ENCODE measurements around the gene CDKL5. TPM values are rescaled to one million over a fixed set of nuclear protein-coding genes. Genes with fewer than 3 reads are reported as not detected.

The CDKL5 gene
- total RNA-seq, 2 experiments from 2014 or later: 0.91 to 1.4 TPM

- no peaks in the 10 kb centered on the region for H3K36me3 Mint-ChIP-seq (ENCODE audit: low read depth)
- H3K4me1 Mint-ChIP-seq (ENCODE audit: low read depth): no peaks in the 10 kb centered on the region
- H3K4me3 Mint-ChIP-seq: no peak overlapping the region
- intact Hi-C loops (cut with micrococcal nuclease): no loop called here
- no peaks in the 10 kb centered on the region for H3K27me3 Mint-ChIP-seq (ENCODE audit: low read depth)
- no peaks in the 10 kb centered on the region for H3K9me3 Mint-ChIP-seq
- CTCF ChIA-PET: no interaction called here
- no peak for DNase-seq
- H3K27ac Mint-ChIP-seq: no peak overlapping the region
Measured at GRCh38 chrX:18638398-18638797, 213.0 kb downstream of the CDKL5 start.

- no peak for DNase-seq
- CTCF ChIA-PET: no interaction called here
Measured at GRCh38 chrX:18639280-18639679, 213.9 kb downstream of the CDKL5 start.

GRCh38 chrX:18640686-18641085, 215.3 kb downstream of the CDKL5 start:
- Mint-ChIP-seq H3K36me3 (ENCODE audit: low read depth) (no peaks in the 10 kb centered on the region), H3K4me3 (no peak overlapping the region), H3K9me3 (no peaks in the 10 kb centered on the region), H3K27ac (no peak overlapping the region), H3K27me3 (ENCODE audit: low read depth) (no peaks in the 10 kb centered on the region), H3K4me1 (ENCODE audit: low read depth) (no peaks in the 10 kb centered on the region)
- DNase-seq: no peak
- CTCF ChIA-PET: no interaction called here
- intact Hi-C loops (cut with micrococcal nuclease): no loop called here

More at GRCh38 chrX:18639280-18639679, 213.9 kb downstream of the CDKL5 start:
- intact Hi-C loops (cut with micrococcal nuclease): no loop called here
- H3K9me3 Mint-ChIP-seq: no peaks in the 10 kb centered on the region
- H3K4me3 Mint-ChIP-seq: no peak overlapping the region
- H3K27me3 Mint-ChIP-seq (ENCODE audit: low read depth): no peaks in the 10 kb centered on the region
- H3K4me1 Mint-ChIP-seq (ENCODE audit: low read depth): no peaks in the 10 kb centered on the region
- H3K27ac Mint-ChIP-seq: no peak overlapping the region
- no peaks in the 10 kb centered on the region for H3K36me3 Mint-ChIP-seq (ENCODE audit: low read depth)

DNA sequence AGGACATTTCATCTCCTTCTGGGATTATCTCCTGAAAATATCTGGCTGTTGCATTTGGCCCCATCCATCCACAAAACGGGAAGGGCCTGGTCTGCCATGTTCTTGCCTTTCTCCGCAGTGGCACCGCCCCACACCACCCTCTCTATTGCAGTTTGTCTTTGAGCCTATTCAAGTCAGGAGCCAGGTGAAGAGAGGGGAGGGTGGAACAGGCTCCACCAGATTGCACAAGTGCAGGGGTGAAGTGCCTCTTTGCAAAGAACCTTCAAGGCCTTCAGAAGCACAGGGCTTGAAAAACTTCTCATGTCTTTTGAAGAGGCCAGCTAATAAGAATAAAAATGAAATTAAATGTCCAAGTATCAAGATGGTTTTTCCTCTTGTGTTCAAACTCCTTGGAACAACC, 217.8 kb downstream of the CDKL5 start:
- Mint-ChIP-seq H3K9me3 (no peaks in the 10 kb centered on the region), H3K27ac (no peak overlapping the region), H3K36me3 (ENCODE audit: low read depth) (no peaks in the 10 kb centered on the region), H3K27me3 (ENCODE audit: low read depth) (no peaks in the 10 kb centered on the region), H3K4me3 (no peak overlapping the region), H3K4me1 (ENCODE audit: low read depth) (no peaks in the 10 kb centered on the region)
- DNase-seq: no peak
- intact Hi-C loops (cut with micrococcal nuclease): no loop called here
- CTCF ChIA-PET: no interaction called here

DNA sequence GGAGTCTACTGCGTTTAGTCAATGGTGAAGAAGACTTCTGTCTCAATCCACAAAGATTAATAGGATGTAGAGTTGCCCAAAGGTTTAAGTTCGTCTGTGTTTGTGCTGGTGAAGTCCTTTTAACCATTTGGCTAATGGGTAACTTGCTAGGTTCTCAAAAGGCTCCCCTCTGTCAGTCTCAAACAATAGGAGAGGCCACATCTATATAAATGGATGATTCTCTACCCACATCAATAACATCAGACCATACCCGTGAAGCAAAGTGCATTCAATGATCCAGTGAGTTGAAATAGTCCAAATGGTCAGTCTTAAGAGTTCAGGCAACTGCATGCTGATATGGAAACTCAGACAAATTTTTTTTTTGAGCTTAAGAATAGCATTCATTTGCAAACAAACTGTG, 218.4 kb downstream of the CDKL5 start:
- Mint-ChIP-seq H3K9me3 (no peaks in the 10 kb centered on the region), H3K36me3 (ENCODE audit: low read depth) (no peaks in the 10 kb centered on the region), H3K4me1 (ENCODE audit: low read depth) (no peaks in the 10 kb centered on the region), H3K4me3 (no peak overlapping the region), H3K27me3 (ENCODE audit: low read depth) (no peaks in the 10 kb centered on the region), H3K27ac (no peak overlapping the region)
- no peak for DNase-seq
- CTCF ChIA-PET: no interaction called here
- intact Hi-C loops (cut with micrococcal nuclease): no loop called here

DNA sequence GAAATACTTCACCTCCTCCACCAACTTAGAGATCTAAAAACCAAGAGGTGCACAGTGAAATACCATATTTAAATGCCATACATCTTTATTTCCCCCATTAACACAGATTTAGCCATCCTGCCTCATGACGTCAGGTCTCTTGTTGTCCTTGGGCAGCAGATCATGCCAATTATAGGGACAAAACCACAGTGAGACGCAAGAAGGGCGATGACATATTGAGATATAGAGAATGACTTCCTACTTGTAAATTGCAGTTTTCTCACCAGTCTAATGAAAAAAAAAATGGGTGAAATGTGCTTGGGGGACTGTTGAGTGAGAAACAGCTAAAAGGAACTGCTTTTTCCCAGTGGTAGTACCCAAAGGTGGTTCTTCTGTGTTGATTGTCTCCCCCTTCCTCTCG, 222.2 kb downstream of the CDKL5 start:
- Mint-ChIP-seq H3K27me3 (ENCODE audit: low read depth) (no peaks in the 10 kb centered on the region), H3K4me3 (no peak overlapping the region), H3K9me3 (no peaks in the 10 kb centered on the region), H3K27ac (no peak overlapping the region), H3K36me3 (ENCODE audit: low read depth) (no peaks in the 10 kb centered on the region), H3K4me1 (ENCODE audit: low read depth) (no peaks in the 10 kb centered on the region)
- intact Hi-C loops (cut with micrococcal nuclease): no loop called here
- no peak for DNase-seq
- CTCF ChIA-PET: interaction anchor here (0.7 kb wide), 1 partner anchor 356 kb away, joined by 3 read pairs; no protein-coding TSS in a partner anchor

- Mint-ChIP-seq H3K27me3 (ENCODE audit: low read depth) (no peaks in the 10 kb centered on the region), H3K9me3 (no peaks in the 10 kb centered on the region), H3K4me3 (no peak overlapping the region), H3K27ac (no peak overlapping the region), H3K4me1 (ENCODE audit: low read depth) (no peaks in the 10 kb centered on the region), H3K36me3 (ENCODE audit: low read depth) (no peaks in the 10 kb centered on the region)
- intact Hi-C loops (cut with micrococcal nuclease): no loop called here
- DNase-seq: no peak
- CTCF ChIA-PET: no interaction called here
Measured at GRCh38 chrX:18649498-18649951, 224.1 kb downstream of the CDKL5 start.

DNA sequence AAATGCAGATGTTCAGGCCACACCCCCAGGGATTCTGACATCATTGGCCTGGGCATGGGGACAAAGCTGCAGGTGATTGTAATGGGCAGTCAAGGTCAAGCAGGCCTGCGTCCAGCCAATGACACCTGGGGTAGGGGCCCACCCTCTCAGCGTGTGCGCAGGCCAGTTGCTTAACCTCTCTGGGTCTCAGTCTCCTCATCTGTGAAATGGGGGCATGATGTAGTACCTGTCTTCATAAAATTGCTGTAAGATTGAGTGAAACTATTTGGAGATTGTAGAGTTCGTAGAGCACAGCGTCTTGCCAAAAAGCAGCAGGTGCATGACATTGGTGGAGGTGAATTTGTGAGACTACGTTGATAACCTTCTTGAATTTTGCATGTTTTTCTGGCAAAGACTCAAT, 225.3 kb downstream of the CDKL5 start:
- H3K27ac Mint-ChIP-seq: no peak overlapping the region
- intact Hi-C loops (cut with micrococcal nuclease): no loop called here
- H3K36me3 Mint-ChIP-seq (ENCODE audit: low read depth): no peaks in the 10 kb centered on the region
- no peaks in the 10 kb centered on the region for H3K9me3 Mint-ChIP-seq
- no peaks in the 10 kb centered on the region for H3K27me3 Mint-ChIP-seq (ENCODE audit: low read depth)
- no peaks in the 10 kb centered on the region for H3K4me1 Mint-ChIP-seq (ENCODE audit: low read depth)
- CTCF ChIA-PET: no interaction called here
- H3K4me3 Mint-ChIP-seq: no peak overlapping the region
- DNase-seq: no peak

GRCh38 chrX:18652636-18653035, 227.2 kb downstream of the CDKL5 start:
- no peak for DNase-seq
- no peak overlapping the region for H3K27ac Mint-ChIP-seq
- H3K9me3 Mint-ChIP-seq: no peaks in the 10 kb centered on the region
- H3K27me3 Mint-ChIP-seq (ENCODE audit: low read depth): no peaks in the 10 kb centered on the region
- H3K4me1 Mint-ChIP-seq (ENCODE audit: low read depth): no peaks in the 10 kb centered on the region
- H3K36me3 Mint-ChIP-seq (ENCODE audit: low read depth): no peaks in the 10 kb centered on the region
- CTCF ChIA-PET: no interaction called here
- no peak overlapping the region for H3K4me3 Mint-ChIP-seq
- intact Hi-C loops (cut with micrococcal nuclease): no loop called here

- H3K27ac Mint-ChIP-seq: no peak overlapping the region
- H3K36me3 Mint-ChIP-seq (ENCODE audit: low read depth): no peaks in the 10 kb centered on the region
- no peaks in the 10 kb centered on the region for H3K27me3 Mint-ChIP-seq (ENCODE audit: low read depth)
- no peaks in the 10 kb centered on the region for H3K4me1 Mint-ChIP-seq (ENCODE audit: low read depth)
- CTCF ChIA-PET: no interaction called here
- H3K4me3 Mint-ChIP-seq: no peak overlapping the region
- H3K9me3 Mint-ChIP-seq: no peaks in the 10 kb centered on the region
- DNase-seq: no peak
- intact Hi-C loops (cut with micrococcal nuclease): no loop called here
Measured at GRCh38 chrX:18654875-18655836, 229.7 kb downstream of the CDKL5 start.

- H3K27ac Mint-ChIP-seq: no peak overlapping the region
- no peaks in the 10 kb centered on the region for H3K9me3 Mint-ChIP-seq
- no peaks in the 10 kb centered on the region for H3K27me3 Mint-ChIP-seq (ENCODE audit: low read depth)
- intact Hi-C loops (cut with micrococcal nuclease): no loop called here
- H3K4me3 Mint-ChIP-seq: no peak overlapping the region
- CTCF ChIA-PET: no interaction called here
- DNase-seq: no peak
- no peaks in the 10 kb centered on the region for H3K36me3 Mint-ChIP-seq (ENCODE audit: low read depth)
- no peaks in the 10 kb centered on the region for H3K4me1 Mint-ChIP-seq (ENCODE audit: low read depth)
Measured at GRCh38 chrX:18661273-18661672, 235.9 kb downstream of the CDKL5 start.

DNA sequence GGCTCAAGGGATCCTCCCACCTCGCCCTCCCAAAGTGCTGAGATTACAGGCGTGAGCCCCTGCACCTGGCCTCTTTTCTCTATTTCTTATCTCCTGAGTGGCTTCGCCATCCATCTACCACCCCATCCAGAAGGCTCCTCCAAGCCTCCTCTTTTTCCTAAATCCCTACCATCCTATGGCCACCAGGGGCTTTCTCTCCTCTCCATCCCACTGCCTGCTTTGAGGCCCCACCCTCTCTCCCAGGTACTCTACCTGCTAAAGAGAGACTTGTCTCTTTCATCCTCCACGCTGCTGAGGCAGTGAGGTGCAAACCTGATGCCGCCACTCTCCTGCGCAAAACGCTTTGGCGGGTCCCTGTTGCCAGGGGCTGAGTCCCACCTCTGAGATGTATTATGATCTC, 239.5 kb downstream of the CDKL5 start:
- Mint-ChIP-seq H3K4me1 (ENCODE audit: low read depth) (peaks cover 6% of the 10 kb centered on the region), H3K27ac (no peak overlapping the region), H3K27me3 (ENCODE audit: low read depth) (no peaks in the 10 kb centered on the region), H3K36me3 (ENCODE audit: low read depth) (no peaks in the 10 kb centered on the region), H3K4me3 (no peak overlapping the region), H3K9me3 (no peaks in the 10 kb centered on the region)
- no peak for DNase-seq
- intact Hi-C loops (cut with micrococcal nuclease): no loop called here
- CTCF ChIA-PET: no interaction called here

- DNase-seq: no peak
- Mint-ChIP-seq H3K4me1 (ENCODE audit: low read depth) (peaks cover 6% of the 10 kb centered on the region), H3K36me3 (ENCODE audit: low read depth) (no peaks in the 10 kb centered on the region), H3K27ac (no peak overlapping the region), H3K27me3 (ENCODE audit: low read depth) (no peaks in the 10 kb centered on the region), H3K9me3 (no peaks in the 10 kb centered on the region), H3K4me3 (no peak overlapping the region)
- intact Hi-C loops (cut with micrococcal nuclease): no loop called here
- CTCF ChIA-PET: no interaction called here
Measured at GRCh38 chrX:18666614-18667013, 241.2 kb downstream of the CDKL5 start.

Measured in activated naive CD4-positive, alpha-beta T cell treated with anti-CD3 and anti-CD28 coated beads for 36 hours (primary cell).